Pancreas (tissue), 10 donors: ENCODE data around the gene CDK5R2. TPM values are rescaled to one million over a fixed set of nuclear protein-coding genes. Genes with fewer than 3 reads are reported as not detected.
A peak's percentile ranks its signal among the peaks of the same experiment; 100 is the strongest.

Source experiments
- ATAC-seq, 4 donors: fragments of 200-7000 bp; cut with Tn5 transposase; one replicate each; pipeline versions ENCODE4 v1.8.0 to v1.9.1; 2020; ENCODE audit warnings: mild to moderate bottlenecking in 4 of 4, moderate library complexity in 4 of 4
- DNase-seq, 6 donors: peaks; one replicate each; pipeline ENCODE4 v3.0.0-alpha.2; 2020
- FAIRE-seq: peaks from 2 replicates; lab custom pipeline; 2012; peaks lifted over from hg19 to GRCh38; lab: Jason Lieb, UNC
- H3K27ac ChIP-seq, 4 donors: fragments of 200-600 bp; sonication (generic); 1 replicate in 3 of 4; 2 replicates in 1 of 4; pipeline versions ENCODE4 v1.5.0 to v1.8.0; 2020
- H3K27me3 ChIP-seq, 4 donors: fragments of 200-600 bp; one replicate each; pipeline ENCODE4 v1.8.0; 2021
- H3K36me3 ChIP-seq, 3 donors: fragments of 200-600 bp; sonication (generic) in 1 of 3; one replicate each; pipeline versions ENCODE4 v1.5.0 to v1.8.0; 2020 to 2021
- H3K4me1 ChIP-seq, 3 donors: fragments of 200-600 bp; one replicate each; pipeline ENCODE4 v1.8.0; 2021
- H3K4me3 ChIP-seq, 4 donors: fragments of 200-600 bp; sonication (generic) in 2 of 4; one replicate each; pipeline versions ENCODE4 v1.5.0 to v1.8.0; 2020 to 2021
- H3K9me3 ChIP-seq, 4 donors: fragments of 200-600 bp; one replicate each; pipeline ENCODE4 v1.8.0; 2021
- WGBS, 2 donors: extraction: QIAGEN DNeasy Blood & Tissue Kit; methylation state at CpG; one replicate each; pipeline ENCODE4 v1.1.7; 2013; 5-methylcytosine and 5-hydroxymethylcytosine counted together
- intact Hi-C, 3 donors: fragments of 100-400 bp; cut with DNase I; formaldehyde crosslinking; loops; one replicate each; pipeline versions ENCODE4 v1.11.1 to v1.14.2; 2022
- polyA plus RNA-seq, 2 donors: library from polyadenylated mRNA; stranded (reverse); fragments of 200-250 nt; gene quantifications; one replicate each; pipeline ENCODE4 v1.2.3, GENCODE V29; 2013
- total RNA-seq, 6 donors: library from RNA; stranded (reverse); fragmentation: NEBNext Ultra II Directional in 4 of 6; extraction: Animal tissue kit (Norgen Biotek cat#: 25700) in 4 of 6; gene quantifications; one replicate each; pipeline versions ENCODE4 v1.2.1 to v1.2.4, GENCODE V29; 2021 to 2023
- TF ChIP-seq, protein P1 (sequence below), 4 donors: fragments of 200-600 bp; sonication (generic) in 3 of 4; IDR thresholded peaks; one replicate each; pipeline versions ENCODE4 v1.5.0 to v1.8.0; 2021; ENCODE audit warnings: antibody characterized with exemption in 4 of 4
- donor health status: healthy with polysubstance abuse.
- donor health status: DM: no; HTN: no; CAD: no; lungs with moderate emphysema.
- donor health status: DM: no; HTN: no; CAD: no.
- donor health status: control.
- donor health status: control.
- donor health status: Bipolar disorder and iron deficiency.
- donor health status: DM: yes; HTN: yes; CAD: no.
- donor health status: DM: no; HTN: no; CAD: no.
- donor health status: DM: no; HTN: no; CAD: no.
- donor health status: DM: yes; HTN: yes; CAD: no.

The CDK5R2 gene
- total and polyA plus RNA-seq, 8 donors = 0.19 to 8.6 (median 1.1) TPM

DNA sequence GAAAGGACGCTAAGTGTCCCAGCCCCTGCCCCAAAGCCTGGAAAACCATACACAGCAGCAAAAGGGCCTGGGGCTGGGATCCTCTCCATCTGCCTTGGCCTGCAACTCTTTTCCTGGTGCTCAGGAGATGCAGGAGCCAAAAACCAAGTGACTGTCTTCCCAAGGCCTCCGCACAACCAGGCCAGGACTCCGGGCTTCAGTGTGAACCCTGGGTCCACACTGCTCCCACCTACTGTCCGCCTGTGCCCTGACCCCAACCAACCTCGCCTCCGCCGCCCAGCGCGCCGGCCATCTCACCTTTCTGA lies 24.4 kb downstream of the CDK5R2 start:
- H3K27ac ChIP-seq = no peak overlapping the region
- peak overlapping the region in 1 of 4 donors; percentile 25 for H3K4me3 ChIP-seq
- TF ChIP-seq, protein P1, sequence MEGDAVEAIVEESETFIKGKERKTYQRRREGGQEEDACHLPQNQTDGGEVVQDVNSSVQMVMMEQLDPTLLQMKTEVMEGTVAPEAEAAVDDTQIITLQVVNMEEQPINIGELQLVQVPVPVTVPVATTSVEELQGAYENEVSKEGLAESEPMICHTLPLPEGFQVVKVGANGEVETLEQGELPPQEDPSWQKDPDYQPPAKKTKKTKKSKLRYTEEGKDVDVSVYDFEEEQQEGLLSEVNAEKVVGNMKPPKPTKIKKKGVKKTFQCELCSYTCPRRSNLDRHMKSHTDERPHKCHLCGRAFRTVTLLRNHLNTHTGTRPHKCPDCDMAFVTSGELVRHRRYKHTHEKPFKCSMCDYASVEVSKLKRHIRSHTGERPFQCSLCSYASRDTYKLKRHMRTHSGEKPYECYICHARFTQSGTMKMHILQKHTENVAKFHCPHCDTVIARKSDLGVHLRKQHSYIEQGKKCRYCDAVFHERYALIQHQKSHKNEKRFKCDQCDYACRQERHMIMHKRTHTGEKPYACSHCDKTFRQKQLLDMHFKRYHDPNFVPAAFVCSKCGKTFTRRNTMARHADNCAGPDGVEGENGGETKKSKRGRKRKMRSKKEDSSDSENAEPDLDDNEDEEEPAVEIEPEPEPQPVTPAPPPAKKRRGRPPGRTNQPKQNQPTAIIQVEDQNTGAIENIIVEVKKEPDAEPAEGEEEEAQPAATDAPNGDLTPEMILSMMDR (IDR thresholded peaks at IDR 0.05) = no peak
- ATAC-seq = no peak
- no peaks in the 10 kb centered on the region for H3K9me3 ChIP-seq
- no peak for DNase-seq
- H3K27me3 ChIP-seq = peaks cover 0 to 47% (median 15%) of the 10 kb centered on the region in 4 donors
- no peak for FAIRE-seq
- peaks cover 5 to 16% (median 16%) of the 10 kb centered on the region in 3 donors for H3K4me1 ChIP-seq
- intact Hi-C loops = no loop called here
- WGBS, 2 donors = 12 to 22% methylated on average over 10 of the region's 10 CpGs
- no peaks in the 10 kb centered on the region for H3K36me3 ChIP-seq

DNA sequence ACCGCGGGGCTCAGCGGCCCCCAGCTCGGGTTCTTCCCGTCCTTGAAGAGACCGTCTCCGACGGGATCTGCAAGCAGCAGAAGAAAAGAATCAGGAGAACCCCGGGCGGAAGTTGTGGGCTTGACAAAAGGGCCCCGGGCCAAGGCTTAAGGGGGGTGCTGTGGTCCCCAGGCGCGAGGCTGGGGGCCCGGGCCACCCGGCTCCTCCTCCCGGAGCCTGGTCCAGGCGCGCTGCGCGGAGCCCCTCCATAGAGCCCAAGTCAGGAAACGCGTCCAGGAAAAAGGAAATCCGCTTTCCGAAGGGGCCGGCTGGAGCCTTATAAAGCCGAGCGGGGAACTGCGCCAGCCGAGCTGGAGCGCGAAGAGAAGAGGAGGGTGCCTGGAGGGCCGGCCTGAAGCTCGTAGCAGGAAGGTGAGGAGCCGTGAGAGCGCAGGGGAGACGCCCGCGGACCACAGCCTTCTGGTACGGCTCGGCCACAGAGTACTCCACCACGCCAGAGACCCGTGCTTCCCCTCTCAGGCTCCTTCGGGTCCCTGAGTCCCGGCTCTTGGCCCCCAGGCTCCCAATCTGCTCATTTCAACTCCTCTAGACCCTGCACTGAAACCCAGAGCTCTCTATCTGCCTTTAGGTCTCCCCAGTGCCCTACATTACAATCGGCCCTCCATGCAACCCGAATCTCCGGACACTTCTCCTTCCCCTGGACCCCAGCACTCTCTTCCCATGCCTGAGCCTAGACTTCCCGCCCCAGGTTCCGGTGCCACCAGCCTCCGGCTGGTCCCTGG lies 25.0 kb downstream of the CDK5R2 start:
- no peaks in the 10 kb centered on the region for H3K9me3 ChIP-seq
- peaks cover 5 to 16% (median 16%) of the 10 kb centered on the region in 3 donors for H3K4me1 ChIP-seq
- WGBS, 2 donors = 1 to 3% methylated on average over 44 to 50 of the region's 50 CpGs
- H3K27ac ChIP-seq = no peak overlapping the region
- FAIRE-seq (no peak), ATAC-seq (peak in 3 of 4 donors; percentile 9 to 21 (median 14)), DNase-seq (peak in 3 of 6 donors; percentile 25 to 78 (median 62))
- H3K4me3 ChIP-seq = peak overlapping the region in 1 of 4 donors; percentile 25
- H3K27me3 ChIP-seq = peaks cover 0 to 52% (median 15%) of the 10 kb centered on the region in 4 donors
- TF ChIP-seq, protein P1 (IDR thresholded peaks at IDR 0.05) = no peak
- no peaks in the 10 kb centered on the region for H3K36me3 ChIP-seq
- intact Hi-C loops = no loop called here

DNA sequence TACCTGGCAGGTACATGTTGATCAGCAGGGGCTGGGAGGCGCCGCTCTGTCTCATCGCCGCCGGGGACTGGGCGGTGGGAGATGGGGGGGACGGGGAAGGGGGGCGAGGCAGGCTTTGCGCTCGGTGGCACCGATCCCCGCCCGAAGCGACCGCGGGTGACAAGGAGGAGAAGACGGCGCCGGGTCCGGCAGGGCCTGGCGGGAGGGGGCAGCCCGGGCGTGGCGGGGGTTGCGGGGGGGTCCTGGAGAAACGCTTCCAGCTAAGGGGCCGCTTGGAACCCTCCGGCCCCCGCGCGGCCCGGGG lies 25.5 kb downstream of the CDK5R2 start, which contains the start of gene FEV:
TSS of gene FEV (minus strand) at position 164 of the 304 bp plus-strand sequence. CDS start at position 55, 109 bp downstream.
- no peaks in the 10 kb centered on the region for H3K9me3 ChIP-seq
- DNase-seq = peak in 3 of 6 donors; percentile 18 to 80 (median 57)
- peaks cover 0 to 55% (median 15%) of the 10 kb centered on the region in 4 donors for H3K27me3 ChIP-seq
- H3K4me1 ChIP-seq = peaks cover 5 to 16% (median 16%) of the 10 kb centered on the region in 3 donors
- peak within 1 kb of the TSS in 1 of 4 donors; percentile 25 for H3K4me3 ChIP-seq
- WGBS, 2 donors = 1 to 2% methylated on average over 16 to 32 of the region's 32 CpGs
- intact Hi-C loops = no loop called here
- no peak for ATAC-seq
- H3K27ac ChIP-seq = no peak within 1 kb of the TSS
- H3K36me3 ChIP-seq = no peaks in the 10 kb centered on the region
- TF ChIP-seq, protein P1 (IDR thresholded peaks at IDR 0.05) = no peak
- no peak for FAIRE-seq

DNA sequence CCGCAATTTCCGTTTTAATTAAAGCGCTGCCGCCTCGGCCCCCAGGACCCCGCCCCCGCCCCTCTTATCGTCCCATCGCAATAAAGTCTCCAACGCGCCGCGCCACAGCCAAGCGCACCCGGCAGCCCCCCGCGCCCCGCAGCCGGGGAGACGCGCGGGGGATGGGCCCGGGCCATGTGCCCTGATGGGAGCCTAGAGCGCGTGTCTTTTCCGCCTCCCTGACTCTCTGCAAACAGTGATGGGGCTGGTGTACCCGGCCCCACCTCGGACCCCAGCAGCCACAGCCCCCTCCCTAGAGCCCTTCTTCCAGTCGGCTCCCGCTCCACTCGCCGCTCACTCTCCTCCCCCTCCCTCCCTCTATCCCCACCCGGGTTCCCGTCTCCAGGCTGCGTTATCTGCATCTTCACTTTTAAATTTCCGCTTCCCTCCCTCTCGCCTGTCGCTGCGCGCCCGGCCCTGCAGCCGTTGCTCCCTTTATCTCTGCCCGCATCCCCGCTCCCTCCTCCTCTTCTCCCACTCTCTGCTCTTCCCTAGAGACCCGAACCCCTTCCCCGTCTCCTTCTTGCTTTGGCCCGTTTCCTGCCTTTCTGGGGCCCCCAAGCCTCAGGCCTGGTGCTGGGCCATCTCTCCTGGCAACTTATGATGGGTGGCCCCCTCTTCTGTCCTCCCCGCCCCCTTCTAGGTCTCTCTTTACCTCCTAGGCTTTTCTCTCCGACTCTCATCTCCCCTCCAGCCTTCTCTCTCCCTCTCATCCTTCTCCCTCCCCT lies 26.0 kb downstream of the CDK5R2 start:
- Histone ChIP-seq H3K27ac (no peak overlapping the region), H3K9me3 (no peaks in the 10 kb centered on the region), H3K27me3 (peaks cover 0 to 55% (median 15%) of the 10 kb centered on the region in 4 donors), H3K36me3 (no peaks in the 10 kb centered on the region), H3K4me1 (peaks cover 5 to 16% (median 16%) of the 10 kb centered on the region in 3 donors), H3K4me3 (peak overlapping the region in 1 of 4 donors; percentile 25)
- TF ChIP-seq, protein P1 (IDR thresholded peaks at IDR 0.05) = no peak
- peak in 1 of 6 donors; percentile 56 for DNase-seq
- ATAC-seq = peak in 2 of 4 donors; percentile 43 to 50
- WGBS, 2 donors = 12 to 13% methylated on average over 26 to 49 of the region's 49 CpGs
- intact Hi-C loops = no loop called here
- no peak for FAIRE-seq
